ENCODE measurements around the gene PCED1B.

Gene PCED1B

GRCh38 chr12:47087088-47087688 lies 7.8 kb downstream of the PCED1B start:
- Histone ChIP-seq H3K4me1 (ENCODE audit: control insufficient read depth in 2 of 2, insufficient read depth in 2 of 2, low read length in 2 of 2) (no peaks in the 10 kb centered on the region), H3K36me3 (ENCODE audit: control insufficient read depth in 2 of 2, insufficient read depth in 2 of 2, low read length in 2 of 2) (no peaks in the 10 kb centered on the region), H3K9ac (ENCODE audit: low read depth in 1 of 2, low read length in 2 of 2) (no peak overlapping the region), H3K27me3 (ENCODE audit: control insufficient read depth in 2 of 2, insufficient read depth in 2 of 2, low read length in 2 of 2) (no peaks in the 10 kb centered on the region), H3K9me3 (ENCODE audit: control insufficient read depth in 2 of 2, low read length in 2 of 2) (no peaks in the 10 kb centered on the region), H3K4me3 (ENCODE audit: low read length in 2 of 2) (no peak overlapping the region), H3K27ac (ENCODE audit: low read depth in 2 of 2, low read length in 2 of 2) (no peak overlapping the region)

GRCh38 chr12:47088021-47088944 lies 8.9 kb downstream of the PCED1B start:
- H3K4me3 ChIP-seq (ENCODE audit: low read length in 2 of 2), result no peak overlapping the region
- no peaks in the 10 kb centered on the region for H3K9me3 ChIP-seq (ENCODE audit: control insufficient read depth in 2 of 2, low read length in 2 of 2)
- no peaks in the 10 kb centered on the region for H3K27me3 ChIP-seq (ENCODE audit: control insufficient read depth in 2 of 2, insufficient read depth in 2 of 2, low read length in 2 of 2)
- no peak overlapping the region for H3K27ac ChIP-seq (ENCODE audit: low read depth in 2 of 2, low read length in 2 of 2)
- no peaks in the 10 kb centered on the region for H3K4me1 ChIP-seq (ENCODE audit: control insufficient read depth in 2 of 2, insufficient read depth in 2 of 2, low read length in 2 of 2)
- no peak overlapping the region for H3K9ac ChIP-seq (ENCODE audit: low read depth in 1 of 2, low read length in 2 of 2)
- H3K36me3 ChIP-seq (ENCODE audit: control insufficient read depth in 2 of 2, insufficient read depth in 2 of 2, low read length in 2 of 2), result no peaks in the 10 kb centered on the region

- Histone ChIP-seq H3K4me1 (ENCODE audit: control insufficient read depth in 2 of 2, insufficient read depth in 2 of 2, low read length in 2 of 2) (no peaks in the 10 kb centered on the region), H3K27ac (ENCODE audit: low read depth in 2 of 2, low read length in 2 of 2) (no peak overlapping the region), H3K9me3 (ENCODE audit: control insufficient read depth in 2 of 2, low read length in 2 of 2) (no peaks in the 10 kb centered on the region), H3K4me3 (ENCODE audit: low read length in 2 of 2) (no peak overlapping the region), H3K36me3 (ENCODE audit: control insufficient read depth in 2 of 2, insufficient read depth in 2 of 2, low read length in 2 of 2) (no peaks in the 10 kb centered on the region), H3K27me3 (ENCODE audit: control insufficient read depth in 2 of 2, insufficient read depth in 2 of 2, low read length in 2 of 2) (no peaks in the 10 kb centered on the region), H3K9ac (ENCODE audit: low read depth in 1 of 2, low read length in 2 of 2) (no peak overlapping the region)
These were observed 11.6 kb downstream of the PCED1B start for GRCh38 chr12:47091009-47091408.

GRCh38 chr12:47094804-47095203 lies 15.4 kb downstream of the PCED1B start:
- H3K36me3 ChIP-seq (ENCODE audit: control insufficient read depth in 2 of 2, insufficient read depth in 2 of 2, low read length in 2 of 2), result no peaks in the 10 kb centered on the region
- no peaks in the 10 kb centered on the region for H3K4me1 ChIP-seq (ENCODE audit: control insufficient read depth in 2 of 2, insufficient read depth in 2 of 2, low read length in 2 of 2)
- no peaks in the 10 kb centered on the region for H3K9me3 ChIP-seq (ENCODE audit: control insufficient read depth in 2 of 2, low read length in 2 of 2)
- H3K9ac ChIP-seq (ENCODE audit: low read depth in 1 of 2, low read length in 2 of 2), result no peak overlapping the region
- no peak overlapping the region for H3K4me3 ChIP-seq (ENCODE audit: low read length in 2 of 2)
- H3K27me3 ChIP-seq (ENCODE audit: control insufficient read depth in 2 of 2, insufficient read depth in 2 of 2, low read length in 2 of 2), result no peaks in the 10 kb centered on the region
- no peak overlapping the region for H3K27ac ChIP-seq (ENCODE audit: low read depth in 2 of 2, low read length in 2 of 2)

- H3K36me3 ChIP-seq (ENCODE audit: control insufficient read depth in 2 of 2, insufficient read depth in 2 of 2, low read length in 2 of 2), result no peaks in the 10 kb centered on the region
- no peak overlapping the region for H3K4me3 ChIP-seq (ENCODE audit: low read length in 2 of 2)
- H3K9ac ChIP-seq (ENCODE audit: low read depth in 1 of 2, low read length in 2 of 2), result no peak overlapping the region
- H3K27me3 ChIP-seq (ENCODE audit: control insufficient read depth in 2 of 2, insufficient read depth in 2 of 2, low read length in 2 of 2), result no peaks in the 10 kb centered on the region
- H3K9me3 ChIP-seq (ENCODE audit: control insufficient read depth in 2 of 2, low read length in 2 of 2), result no peaks in the 10 kb centered on the region
- H3K27ac ChIP-seq (ENCODE audit: low read depth in 2 of 2, low read length in 2 of 2), result no peak overlapping the region
- no peaks in the 10 kb centered on the region for H3K4me1 ChIP-seq (ENCODE audit: control insufficient read depth in 2 of 2, insufficient read depth in 2 of 2, low read length in 2 of 2)
These were observed 16.2 kb downstream of the PCED1B start for GRCh38 chr12:47095446-47096236.

GRCh38 chr12:47097276-47097896 lies 18.0 kb downstream of the PCED1B start:
- no peak overlapping the region for H3K9ac ChIP-seq (ENCODE audit: low read depth in 1 of 2, low read length in 2 of 2)
- H3K27ac ChIP-seq (ENCODE audit: low read depth in 2 of 2, low read length in 2 of 2), result no peak overlapping the region
- no peak overlapping the region for H3K4me3 ChIP-seq (ENCODE audit: low read length in 2 of 2)
- H3K27me3 ChIP-seq (ENCODE audit: control insufficient read depth in 2 of 2, insufficient read depth in 2 of 2, low read length in 2 of 2), result no peaks in the 10 kb centered on the region
- no peaks in the 10 kb centered on the region for H3K9me3 ChIP-seq (ENCODE audit: control insufficient read depth in 2 of 2, low read length in 2 of 2)
- no peaks in the 10 kb centered on the region for H3K36me3 ChIP-seq (ENCODE audit: control insufficient read depth in 2 of 2, insufficient read depth in 2 of 2, low read length in 2 of 2)
- H3K4me1 ChIP-seq (ENCODE audit: control insufficient read depth in 2 of 2, insufficient read depth in 2 of 2, low read length in 2 of 2), result no peaks in the 10 kb centered on the region

GRCh38 chr12:47098099-47098498 lies 18.7 kb downstream of the PCED1B start:
- Histone ChIP-seq H3K36me3 (ENCODE audit: control insufficient read depth in 2 of 2, insufficient read depth in 2 of 2, low read length in 2 of 2) (no peaks in the 10 kb centered on the region), H3K9me3 (ENCODE audit: control insufficient read depth in 2 of 2, low read length in 2 of 2) (no peaks in the 10 kb centered on the region), H3K4me3 (ENCODE audit: low read length in 2 of 2) (no peak overlapping the region), H3K27ac (ENCODE audit: low read depth in 2 of 2, low read length in 2 of 2) (peak overlapping the region in 1 of 2 donors; percentile 4), H3K4me1 (ENCODE audit: control insufficient read depth in 2 of 2, insufficient read depth in 2 of 2, low read length in 2 of 2) (no peaks in the 10 kb centered on the region), H3K9ac (ENCODE audit: low read depth in 1 of 2, low read length in 2 of 2) (no peak overlapping the region), H3K27me3 (ENCODE audit: control insufficient read depth in 2 of 2, insufficient read depth in 2 of 2, low read length in 2 of 2) (no peaks in the 10 kb centered on the region)

GRCh38 chr12:47099610-47100009 lies 20.2 kb downstream of the PCED1B start:
- H3K27me3 ChIP-seq (ENCODE audit: control insufficient read depth in 2 of 2, insufficient read depth in 2 of 2, low read length in 2 of 2), result no peaks in the 10 kb centered on the region
- no peak overlapping the region for H3K4me3 ChIP-seq (ENCODE audit: low read length in 2 of 2)
- no peaks in the 10 kb centered on the region for H3K4me1 ChIP-seq (ENCODE audit: control insufficient read depth in 2 of 2, insufficient read depth in 2 of 2, low read length in 2 of 2)
- H3K27ac ChIP-seq (ENCODE audit: low read depth in 2 of 2, low read length in 2 of 2), result no peak overlapping the region
- no peak overlapping the region for H3K9ac ChIP-seq (ENCODE audit: low read depth in 1 of 2, low read length in 2 of 2)
- no peaks in the 10 kb centered on the region for H3K36me3 ChIP-seq (ENCODE audit: control insufficient read depth in 2 of 2, insufficient read depth in 2 of 2, low read length in 2 of 2)
- H3K9me3 ChIP-seq (ENCODE audit: control insufficient read depth in 2 of 2, low read length in 2 of 2), result no peaks in the 10 kb centered on the region

- Histone ChIP-seq H3K9me3 (ENCODE audit: control insufficient read depth in 2 of 2, low read length in 2 of 2) (no peaks in the 10 kb centered on the region), H3K9ac (ENCODE audit: low read depth in 1 of 2, low read length in 2 of 2) (no peak overlapping the region), H3K36me3 (ENCODE audit: control insufficient read depth in 2 of 2, insufficient read depth in 2 of 2, low read length in 2 of 2) (no peaks in the 10 kb centered on the region), H3K27ac (ENCODE audit: low read depth in 2 of 2, low read length in 2 of 2) (no peak overlapping the region), H3K4me3 (ENCODE audit: low read length in 2 of 2) (no peak overlapping the region), H3K27me3 (ENCODE audit: control insufficient read depth in 2 of 2, insufficient read depth in 2 of 2, low read length in 2 of 2) (no peaks in the 10 kb centered on the region), H3K4me1 (ENCODE audit: control insufficient read depth in 2 of 2, insufficient read depth in 2 of 2, low read length in 2 of 2) (no peaks in the 10 kb centered on the region)
These were observed 20.7 kb downstream of the PCED1B start for GRCh38 chr12:47100160-47100559.

All from mucosa of rectum (tissue), 2 donors.